H9 (cell line): ENCODE results near the gene NFATC2IP. TPM values are rescaled to one million over a fixed set of nuclear protein-coding genes. Genes with fewer than 3 reads are reported as not detected.

Experiments
- DNase-seq: peaks from one replicate; pipeline ENCODE4 v3.0.0-alpha.2; 2017
- H2AFZ ChIP-seq: one replicate; pipeline ENCODE4 v1.6.1; 2013; ENCODE audit warnings: mild to moderate bottlenecking, low read length, control low read depth, moderate library complexity
- H2AK5ac ChIP-seq: 2 replicates; pipeline ENCODE4 v1.6.1; 2013; ENCODE audit warnings: low read length, control low read depth, mixed read lengths; ENCODE audit not compliant: insufficient read length
- H2BK120ac ChIP-seq: one replicate; pipeline ENCODE4 v1.6.1; 2013; ENCODE audit warnings: low read depth, mild to moderate bottlenecking, low read length, control low read depth, inconsistent platforms; ENCODE audit not compliant: poor library complexity, severe bottlenecking
- H2BK12ac ChIP-seq: 2 replicates; pipeline ENCODE4 v1.6.1; 2013; ENCODE audit warnings: low read length, control low read depth, mixed read lengths, low read depth; ENCODE audit not compliant: insufficient read length
- H2BK15ac ChIP-seq: 2 replicates; pipeline ENCODE4 v1.6.1; 2013; ENCODE audit warnings: low read depth, low read length, control low read depth
- H2BK20ac ChIP-seq: one replicate; pipeline ENCODE4 v1.6.1; 2013; ENCODE audit warnings: low read depth, mild to moderate bottlenecking, low read length, control low read depth, inconsistent platforms; ENCODE audit not compliant: poor library complexity, severe bottlenecking
- H2BK5ac ChIP-seq: 2 replicates; pipeline ENCODE4 v1.6.1; 2013; ENCODE audit warnings: low read length, control low read depth, mixed read lengths; ENCODE audit not compliant: insufficient read length
- H3K14ac ChIP-seq: 2 replicates; pipeline ENCODE4 v1.6.1; 2013; ENCODE audit warnings: low read length, control low read depth; ENCODE audit not compliant: insufficient read depth
- H3K18ac ChIP-seq: 2 replicates; pipeline ENCODE4 v1.6.1; 2013; ENCODE audit warnings: low read depth, mild to moderate bottlenecking, mixed read lengths, low read length, control low read depth; ENCODE audit not compliant: insufficient read length
- H3K23ac ChIP-seq: 2 replicates; pipeline ENCODE4 v1.6.1; 2013; ENCODE audit warnings: low read length, control low read depth, mixed read lengths, low read depth; ENCODE audit not compliant: insufficient read length
- H3K23me2 ChIP-seq: 2 replicates; pipeline ENCODE4 v1.6.1; 2013; ENCODE audit warnings: low read depth, mild to moderate bottlenecking, mixed read lengths, low read length, control low read depth; ENCODE audit not compliant: insufficient read length, poor library complexity, severe bottlenecking
- H3K27ac ChIP-seq: 2 replicates; pipeline ENCODE4 v1.5.1; 2013; ENCODE audit warnings: low read length, control low read depth, mixed read lengths, low read depth; ENCODE audit not compliant: insufficient read length
- H3K27me3 ChIP-seq: 2 replicates; pipeline ENCODE4 v1.6.1; 2013; ENCODE audit warnings: low read length, control low read depth, inconsistent platforms; ENCODE audit not compliant: insufficient read depth
- H3K4ac ChIP-seq: 2 replicates; pipeline ENCODE4 v1.6.1; 2013; ENCODE audit warnings: low read depth, mild to moderate bottlenecking, control low read depth, inconsistent platforms, low read length, moderate library complexity
- H3K4me1 ChIP-seq: 2 replicates; pipeline ENCODE4 v1.6.1; 2013; ENCODE audit warnings: low read length, control low read depth, inconsistent platforms; ENCODE audit not compliant: insufficient read depth
- H3K4me2 ChIP-seq: 2 replicates; pipeline ENCODE4 v1.6.1; 2013; ENCODE audit warnings: low read length, control low read depth, mixed read lengths; ENCODE audit not compliant: insufficient read length, insufficient read depth
- H3K56ac ChIP-seq: 2 replicates; pipeline ENCODE4 v1.6.1; 2013; ENCODE audit warnings: low read depth, mild to moderate bottlenecking, mixed read lengths, low read length, control low read depth; ENCODE audit not compliant: insufficient read length
- H3K79me1 ChIP-seq: 2 replicates; pipeline ENCODE4 v1.6.1; 2013; ENCODE audit warnings: low read depth, mild to moderate bottlenecking, moderate library complexity, low read length, control low read depth, inconsistent platforms; ENCODE audit not compliant: insufficient read depth, poor library complexity, severe bottlenecking
- H3K79me2 ChIP-seq: 2 replicates; pipeline ENCODE4 v1.6.1; 2013; ENCODE audit warnings: low read length, control low read depth, inconsistent platforms; ENCODE audit not compliant: insufficient read depth
- H3K9ac ChIP-seq: 2 replicates; pipeline ENCODE4 v1.6.1; 2013; ENCODE audit warnings: low read length, control low read depth, mixed read lengths; ENCODE audit not compliant: insufficient read length; ENCODE audit errors: extremely low read depth
- H3K9me3 ChIP-seq: one replicate; pipeline ENCODE4 v1.6.1; 2013; ENCODE audit warnings: low read depth, low read length, inconsistent platforms; ENCODE audit not compliant: control insufficient read depth
- H3T11ph ChIP-seq: one replicate; pipeline ENCODE4 v1.6.1; 2013; ENCODE audit warnings: mild to moderate bottlenecking, low read length, control low read depth, inconsistent platforms
- H4K20me1 ChIP-seq: one replicate; pipeline ENCODE4 v1.6.1; 2013; ENCODE audit not compliant: control insufficient read depth, insufficient read length, insufficient read depth
- H4K5ac ChIP-seq: 2 replicates; pipeline ENCODE4 v1.6.1; 2013; ENCODE audit warnings: low read depth, mild to moderate bottlenecking, mixed read lengths, low read length, control low read depth; ENCODE audit not compliant: insufficient read length
- H4K8ac ChIP-seq: replicated peaks from 2 replicates; pipeline ENCODE4 v1.6.1; 2013; ENCODE audit warnings: low read length, control low read depth, mixed read lengths, low read depth; ENCODE audit not compliant: insufficient read length
- H4K91ac ChIP-seq: 2 replicates; pipeline ENCODE4 v1.6.1; 2013; ENCODE audit warnings: low read depth, mild to moderate bottlenecking, moderate library complexity, mixed read lengths, low read length, control low read depth; ENCODE audit not compliant: insufficient read length
- H3K27ac Mint-ChIP-seq, 3 experiments: 2 replicates in 2 of 3; 3 replicates in 1 of 3; pipeline ENCODE4 v1.8.0; 2020 to 2021; ENCODE audit warnings: mixed read lengths in 3 of 3, mild to moderate bottlenecking in 1 of 3, moderate library complexity in 1 of 3
- H3K27me3 Mint-ChIP-seq: 2 replicates; pipeline ENCODE4 v1.8.0; 2021; ENCODE audit warnings: low read depth, mild to moderate bottlenecking, moderate library complexity, mixed read lengths
- H3K36me3 Mint-ChIP-seq, 3 experiments: 2 replicates in 2 of 3; 3 replicates in 1 of 3; pipeline ENCODE4 v1.8.0; 2020 to 2021; ENCODE audit warnings: low read depth in 3 of 3, mixed read lengths in 3 of 3; ENCODE audit not compliant: insufficient read depth in 1 of 3
- H3K4me1 Mint-ChIP-seq, 2 experiments: 2 replicates each; pipeline ENCODE4 v1.8.0; 2020; ENCODE audit warnings: mixed read lengths in 2 of 2
- H3K4me3 Mint-ChIP-seq, 2 experiments: 2 replicates in 1 of 2; 3 replicates in 1 of 2; pipeline ENCODE4 v1.8.0; 2020 to 2021; ENCODE audit warnings: mild to moderate bottlenecking in 2 of 2, mixed read lengths in 2 of 2, moderate library complexity in 1 of 2
- H3K9me3 Mint-ChIP-seq, 2 experiments: 2 replicates in 1 of 2; 3 replicates in 1 of 2; pipeline ENCODE4 v1.8.0; 2020; ENCODE audit warnings: mild to moderate bottlenecking in 2 of 2, mixed read lengths in 2 of 2, moderate library complexity in 1 of 2
- WGBS: extraction: QIAGEN DNeasy Blood & Tissue Kit; methylation state at CpG from one replicate; pipeline ENCODE4 v1.1.7; 2013; ENCODE audit warnings: missing lambda C conversion rate, low lambda C conversion rate, mixed read lengths; ENCODE audit not compliant: insufficient read length; ENCODE audit errors: extremely low coverage; 5-methylcytosine and 5-hydroxymethylcytosine counted together
- total RNA-seq: library from RNA; stranded (reverse); gene quantifications from 2 replicates; pipeline ENCODE4 v1.2.1, GENCODE V29; 2021
- TF ChIP-seq, protein P1 (sequence below): fragments of 200-600 bp; sonication (generic); conservative IDR thresholded peaks from 3 replicates; pipeline ENCODE4 v1.8.0; 2021; ENCODE audit warnings: antibody characterized with exemption, mild to moderate bottlenecking

NFATC2IP gene
- total RNA-seq, 1 experiment from 2014 or later: 73.8 TPM

DNA sequence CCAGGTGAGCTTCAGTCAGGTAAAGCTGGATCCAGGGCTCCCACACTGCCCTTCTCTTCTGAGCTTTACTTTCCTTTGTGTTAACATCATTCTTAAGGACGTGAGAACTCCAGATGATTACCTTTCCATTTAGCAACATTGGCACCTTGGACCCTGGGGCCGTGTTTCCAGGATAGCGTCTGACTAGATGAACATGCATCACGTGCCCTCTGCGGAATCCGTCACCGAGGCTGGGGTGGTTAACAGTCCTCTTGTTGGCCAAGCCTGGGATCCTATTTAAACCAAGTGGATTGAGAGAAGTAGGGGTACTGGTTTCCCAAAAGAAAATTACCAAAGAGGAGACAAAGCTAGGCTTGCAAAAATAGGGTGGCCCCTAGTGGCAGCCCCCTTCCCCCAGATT, 30.2 kb downstream of the NFATC2IP start:
- H4K91ac ChIP-seq: no peak overlapping the region
- no peak overlapping the region for H4K8ac ChIP-seq
- no peak overlapping the region for H3K18ac ChIP-seq
- no peak overlapping the region for H2BK20ac ChIP-seq
- no peaks in the 10 kb centered on the region for H3K4me1 ChIP-seq
- no peak overlapping the region for H3K56ac ChIP-seq
- H2BK5ac ChIP-seq: no peak overlapping the region
- Mint-ChIP-seq H3K4me3 (no peak overlapping the region), H3K27me3 (no peaks in the 10 kb centered on the region), H3K36me3 (peaks cover 19 to 43% (median 41%) of the 10 kb centered on the region in 3 experiments), H3K4me1 (no peaks in the 10 kb centered on the region; a peak in 1 of 4 replicates), H3K27ac (no peak overlapping the region), H3K9me3 (peaks cover 4 to 6% of the 10 kb centered on the region in 2 experiments; a peak in 3 of 5 replicates)
- H2AFZ ChIP-seq: no peak overlapping the region
- H3K4ac ChIP-seq: no peak overlapping the region
- DNase-seq: no peak
- H4K5ac ChIP-seq: no peak overlapping the region
- no CpG with 5 or more reads among the region's 7 CpGs for WGBS
- no peaks in the 10 kb centered on the region for H3K79me2 ChIP-seq
- no peak overlapping the region for H2AK5ac ChIP-seq
- TF ChIP-seq, protein P1, sequence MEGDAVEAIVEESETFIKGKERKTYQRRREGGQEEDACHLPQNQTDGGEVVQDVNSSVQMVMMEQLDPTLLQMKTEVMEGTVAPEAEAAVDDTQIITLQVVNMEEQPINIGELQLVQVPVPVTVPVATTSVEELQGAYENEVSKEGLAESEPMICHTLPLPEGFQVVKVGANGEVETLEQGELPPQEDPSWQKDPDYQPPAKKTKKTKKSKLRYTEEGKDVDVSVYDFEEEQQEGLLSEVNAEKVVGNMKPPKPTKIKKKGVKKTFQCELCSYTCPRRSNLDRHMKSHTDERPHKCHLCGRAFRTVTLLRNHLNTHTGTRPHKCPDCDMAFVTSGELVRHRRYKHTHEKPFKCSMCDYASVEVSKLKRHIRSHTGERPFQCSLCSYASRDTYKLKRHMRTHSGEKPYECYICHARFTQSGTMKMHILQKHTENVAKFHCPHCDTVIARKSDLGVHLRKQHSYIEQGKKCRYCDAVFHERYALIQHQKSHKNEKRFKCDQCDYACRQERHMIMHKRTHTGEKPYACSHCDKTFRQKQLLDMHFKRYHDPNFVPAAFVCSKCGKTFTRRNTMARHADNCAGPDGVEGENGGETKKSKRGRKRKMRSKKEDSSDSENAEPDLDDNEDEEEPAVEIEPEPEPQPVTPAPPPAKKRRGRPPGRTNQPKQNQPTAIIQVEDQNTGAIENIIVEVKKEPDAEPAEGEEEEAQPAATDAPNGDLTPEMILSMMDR: no peak
- H3K14ac ChIP-seq: no peak overlapping the region
- H2BK15ac ChIP-seq: no peak overlapping the region
- H4K20me1 ChIP-seq: no peaks in the 10 kb centered on the region
- H3T11ph ChIP-seq: no peak overlapping the region
- no peaks in the 10 kb centered on the region for H3K79me1 ChIP-seq
- H3K23me2 ChIP-seq: no peaks in the 10 kb centered on the region
- H3K27ac ChIP-seq: no peak overlapping the region
- no peak overlapping the region for H2BK120ac ChIP-seq
- H3K9me3 ChIP-seq: no peaks in the 10 kb centered on the region
- no peak overlapping the region for H3K9ac ChIP-seq
- no peak overlapping the region for H3K23ac ChIP-seq
- H2BK12ac ChIP-seq: no peak overlapping the region
- no peak overlapping the region for H3K4me2 ChIP-seq
- no peaks in the 10 kb centered on the region for H3K27me3 ChIP-seq
